ENCODE measurements around the gene HES2.
"Not testable (repeated sequence)": the region's sequence is repeated elsewhere in the genome, so short reads cannot be mapped to it uniquely, and the experiment has no call there.

Gene HES2, protein sequence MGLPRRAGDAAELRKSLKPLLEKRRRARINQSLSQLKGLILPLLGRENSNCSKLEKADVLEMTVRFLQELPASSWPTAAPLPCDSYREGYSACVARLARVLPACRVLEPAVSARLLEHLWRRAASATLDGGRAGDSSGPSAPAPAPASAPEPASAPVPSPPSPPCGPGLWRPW

DNA sequence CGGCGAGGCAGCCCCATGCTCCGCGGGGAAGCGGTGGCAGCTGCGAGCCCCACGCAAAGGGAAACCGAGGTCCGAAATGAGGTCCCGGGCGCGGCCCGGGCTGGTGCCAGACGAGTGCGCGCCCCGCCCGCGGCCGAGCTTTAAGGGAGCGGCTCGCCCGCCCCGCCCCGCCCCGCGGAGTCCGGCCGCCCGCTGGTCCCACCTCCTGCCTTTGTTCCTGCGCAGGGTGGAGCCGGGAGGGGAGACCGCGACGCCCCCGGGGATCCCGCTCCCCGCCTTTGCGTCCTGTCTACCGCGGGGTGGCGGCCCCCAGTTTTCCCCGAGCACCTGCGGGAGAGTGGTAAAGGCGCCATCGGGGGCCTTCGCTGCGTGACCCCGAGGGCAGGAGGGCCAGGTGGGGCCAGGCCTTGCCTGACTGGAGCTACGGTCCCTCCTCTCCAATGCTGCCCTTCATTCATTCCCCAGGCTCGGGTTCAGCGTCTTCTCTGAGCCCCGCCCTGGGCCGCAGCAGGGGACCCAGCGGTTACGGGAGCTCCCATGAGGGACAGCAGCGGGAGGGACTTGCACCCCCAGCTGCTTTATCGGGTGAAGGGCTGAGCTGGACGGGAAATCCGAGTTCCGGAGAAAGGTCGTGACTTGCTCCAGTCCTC, at the start of gene HES2:
TSS of gene HES2 (minus strand) at position 116 of the 650 bp plus-strand sequence. CDS start at position 17, 99 bp downstream.
- DNase-seq (ENCODE audit: low read depth), result no peak

DNA sequence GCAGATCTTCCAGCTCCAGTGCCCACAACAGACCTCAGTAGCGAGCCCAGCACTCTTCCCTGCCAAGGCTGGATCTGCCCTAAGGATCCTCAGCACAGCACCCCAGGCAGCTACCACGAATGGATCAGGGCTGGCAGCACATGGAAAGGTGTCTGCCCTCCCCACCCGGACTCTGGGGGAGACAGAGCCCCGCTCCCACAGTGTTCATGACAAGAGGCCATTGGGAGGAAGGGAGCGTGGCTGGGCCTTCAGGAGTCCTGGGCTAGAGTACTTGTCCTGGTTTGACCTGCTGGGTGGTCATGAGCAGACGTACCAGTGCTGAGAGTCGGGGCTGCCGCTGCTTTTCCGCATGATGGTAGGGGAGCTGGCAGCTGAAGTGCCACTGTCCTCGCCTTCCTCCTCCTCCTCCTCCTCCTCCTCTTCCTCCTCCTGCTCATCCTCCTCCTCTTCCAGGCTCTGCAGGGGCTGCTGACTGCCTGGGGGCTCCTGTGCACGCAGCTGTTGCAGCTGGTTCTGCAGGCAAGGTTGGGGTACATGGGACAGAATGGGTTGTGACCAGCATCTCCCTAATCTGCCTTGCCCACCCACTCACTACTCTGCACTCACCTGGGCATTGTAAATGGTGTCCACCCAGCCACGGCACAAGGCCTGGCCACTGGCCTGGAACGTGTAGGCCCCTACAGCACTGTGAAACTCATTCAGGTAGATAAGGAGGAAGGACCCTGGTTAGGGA, 49.2 kb upstream of the HES2 start:
- DNase-seq (ENCODE audit: low read depth), result no peak

DNA sequence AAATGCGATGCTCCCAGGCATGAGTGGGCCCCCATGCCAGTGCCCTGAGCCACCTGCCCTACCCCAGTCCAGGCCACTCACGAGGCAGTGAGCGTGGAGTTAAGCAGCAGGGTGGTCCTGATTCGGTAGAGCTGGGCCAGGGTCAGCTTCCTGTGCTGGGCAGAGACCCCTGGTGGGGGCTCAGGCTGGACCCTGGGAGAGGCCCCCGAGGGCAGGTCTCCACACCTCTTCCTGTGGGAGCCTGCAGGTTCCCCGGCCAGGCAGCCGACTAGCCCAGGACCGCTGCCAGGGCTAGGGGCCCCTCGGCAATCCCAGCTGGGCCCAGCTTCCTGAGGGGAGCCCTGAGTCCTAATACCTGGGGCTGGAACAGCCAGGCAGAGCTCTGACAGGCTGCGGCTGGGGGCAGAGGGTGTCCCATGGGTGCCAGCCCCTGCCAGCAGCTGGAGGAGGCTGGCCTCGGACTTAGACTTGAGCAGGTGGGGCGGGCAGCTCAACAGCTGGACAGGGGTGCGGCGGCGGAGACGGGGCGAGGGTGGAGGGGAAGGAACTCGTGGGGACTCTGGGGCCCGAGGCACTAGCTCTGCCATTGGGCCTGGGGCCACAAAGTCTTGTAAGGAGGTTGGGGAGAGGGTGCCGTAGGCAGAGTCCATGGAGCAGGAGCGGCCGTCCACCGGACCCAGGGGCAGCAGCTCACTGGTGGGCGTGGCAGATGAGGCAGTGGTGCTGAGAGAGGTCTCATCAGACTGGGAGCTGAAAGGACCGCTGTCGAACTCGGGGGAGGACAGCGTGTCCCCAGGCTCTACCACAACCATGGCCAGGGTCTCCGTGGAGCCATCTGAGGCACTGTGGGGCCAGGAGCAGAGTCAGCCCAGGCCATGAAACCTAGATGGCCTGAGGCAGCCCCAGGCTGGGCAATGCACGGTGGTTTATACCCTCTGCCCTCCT, 48.3 kb upstream of the HES2 start:
- DNase-seq (ENCODE audit: low read depth), result no peak

DNA sequence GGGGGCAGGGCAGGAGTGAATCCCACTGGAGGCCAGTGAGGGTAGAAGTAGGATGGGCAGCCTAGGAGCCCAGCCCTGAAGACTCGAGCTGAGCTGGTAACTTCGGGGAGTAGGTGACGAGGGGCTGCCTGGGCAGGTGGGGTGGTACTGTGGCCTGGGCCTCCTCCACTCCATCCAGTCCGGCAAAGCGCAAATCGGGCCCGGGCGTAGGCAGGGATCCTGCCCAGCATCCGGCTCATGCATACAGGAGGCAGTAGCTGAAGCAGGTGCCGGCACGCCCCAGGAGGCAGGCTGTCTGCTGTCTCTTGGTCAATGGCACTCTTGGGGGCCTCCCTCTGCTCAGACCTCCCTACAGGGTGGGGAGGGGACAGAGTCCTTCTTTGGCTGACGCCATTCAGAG, 47.5 kb upstream of the HES2 start:
- DNase-seq (ENCODE audit: low read depth), result no peak

DNA sequence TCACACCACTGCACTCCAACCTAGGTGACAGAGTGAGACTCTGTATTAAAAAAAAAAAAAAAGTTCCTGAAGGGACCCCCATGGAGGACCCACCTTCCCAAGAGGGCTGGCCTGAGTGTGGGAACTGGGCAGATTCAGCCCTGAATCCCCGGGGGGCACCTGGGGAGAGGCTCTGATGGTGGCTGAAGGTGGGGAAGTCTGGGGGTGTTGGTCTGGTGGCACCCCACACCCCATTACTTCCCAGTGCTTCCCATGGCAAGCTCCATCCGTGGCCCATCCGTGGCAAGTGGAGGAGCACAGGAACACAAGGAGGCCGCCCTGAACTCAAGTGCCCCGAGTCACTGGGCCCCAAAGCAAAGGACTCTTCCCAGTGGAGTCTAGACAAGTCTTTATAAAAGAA, 47.0 kb upstream of the HES2 start:
- no peak for DNase-seq (ENCODE audit: low read depth)

DNA sequence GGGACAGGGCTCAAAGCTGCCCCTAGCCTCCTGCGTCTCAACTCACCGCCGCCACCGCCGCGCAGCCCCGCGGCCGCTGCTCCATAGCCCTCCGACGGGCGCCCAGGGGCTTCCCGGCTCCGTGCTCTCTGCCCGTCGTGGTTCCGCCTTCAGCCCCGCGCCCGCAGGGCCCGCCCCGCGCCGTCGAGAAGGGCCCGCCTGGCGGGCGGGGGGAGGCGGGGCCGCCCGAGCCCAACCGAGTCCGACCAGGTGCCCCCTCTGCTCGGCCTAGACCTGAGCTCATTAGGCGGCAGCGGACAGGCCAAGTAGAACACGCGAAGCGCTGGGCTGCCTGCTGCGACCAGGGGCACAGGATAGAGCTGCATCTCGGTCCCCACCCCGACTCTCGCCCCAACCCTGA, 46.3 kb upstream of the HES2 start, which contains the start of gene TNFRSF25:
TSS of gene TNFRSF25 (minus strand) at position 151 of the 400 bp plus-strand sequence. CDS start at position 85, 66 bp downstream.
- no peak for DNase-seq (ENCODE audit: low read depth)

DNA sequence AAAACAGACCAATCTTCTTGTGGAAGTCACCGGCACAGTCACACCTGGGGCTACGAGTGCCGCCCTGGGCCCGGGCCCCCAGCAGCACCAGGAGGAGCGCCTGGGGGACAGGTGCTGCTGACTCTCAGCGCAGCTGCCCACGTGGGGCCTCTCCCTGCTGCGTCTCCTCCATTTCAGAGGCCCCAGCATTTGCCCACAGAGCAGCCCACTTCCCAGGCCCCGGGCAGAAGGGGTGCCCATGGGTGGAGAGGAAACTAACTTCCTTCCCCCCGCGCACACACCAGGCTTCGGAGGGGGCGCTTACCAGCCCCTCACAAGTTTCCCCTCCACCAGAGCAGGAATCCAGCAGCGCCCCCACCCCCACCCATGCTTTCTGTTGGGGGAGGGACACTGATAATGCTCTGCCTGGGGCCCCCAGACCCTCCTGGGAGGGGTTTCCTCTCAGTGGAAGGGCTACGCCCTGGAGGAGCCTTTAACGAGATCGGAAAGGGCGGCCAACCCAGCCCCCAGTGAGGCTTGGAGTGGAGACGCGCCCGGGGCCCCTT, 45.8 kb upstream of the HES2 start:
- DNase-seq (ENCODE audit: low read depth), result no peak

DNA sequence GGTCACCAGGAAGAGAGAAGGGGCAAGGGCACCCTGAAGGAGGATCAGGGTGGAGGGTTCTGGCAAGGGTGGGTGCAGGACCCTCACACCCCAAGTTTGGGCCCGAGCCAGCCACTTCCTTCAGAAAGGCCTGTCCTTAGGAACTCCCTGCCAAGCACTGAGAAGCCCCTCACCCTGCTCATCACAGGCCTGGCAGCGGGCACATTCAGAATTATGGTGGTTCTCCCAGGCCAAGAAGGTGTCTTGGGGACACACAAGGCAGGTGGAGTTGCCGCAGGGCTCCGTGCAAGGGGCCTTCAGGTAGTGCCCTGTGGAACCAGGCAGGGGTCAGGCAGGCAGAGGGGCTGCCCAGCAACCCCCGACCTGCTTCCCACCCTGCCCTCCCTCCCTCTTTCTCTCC, 45.2 kb upstream of the HES2 start:
- no peak for DNase-seq (ENCODE audit: low read depth)

DNA sequence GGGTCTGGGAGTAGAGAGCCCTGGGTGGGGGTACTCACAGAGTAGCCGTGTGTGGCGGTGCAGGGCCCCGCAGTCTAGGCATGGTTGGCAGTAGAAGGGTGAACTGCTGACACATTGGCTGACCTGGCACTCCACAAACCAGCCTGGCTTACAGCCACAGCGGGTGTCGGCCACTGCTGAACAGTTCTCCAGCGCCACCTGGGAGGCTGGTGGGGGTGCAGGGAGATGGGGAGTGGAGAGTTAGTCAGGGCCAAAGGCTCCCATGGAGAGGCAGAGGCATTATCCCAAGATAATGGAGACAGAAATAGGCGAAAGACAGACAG, 44.8 kb upstream of the HES2 start:
- no peak for DNase-seq (ENCODE audit: low read depth)

DNA sequence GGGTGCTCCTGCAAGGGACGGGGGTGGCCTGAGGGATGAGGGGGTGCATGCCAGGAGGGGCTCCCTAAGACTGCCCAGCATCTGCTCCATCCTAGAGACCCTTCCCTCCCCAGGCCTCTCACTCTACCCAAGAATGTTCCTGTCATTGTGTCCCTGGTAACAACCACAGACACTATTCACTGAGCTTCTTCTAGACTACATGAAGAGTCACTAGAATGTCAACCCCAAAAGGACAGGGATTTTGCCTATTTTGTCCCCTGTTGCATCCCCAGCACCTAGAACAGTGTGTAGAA, 43.3 kb upstream of the HES2 start:
- no peak for DNase-seq (ENCODE audit: low read depth)

DNA sequence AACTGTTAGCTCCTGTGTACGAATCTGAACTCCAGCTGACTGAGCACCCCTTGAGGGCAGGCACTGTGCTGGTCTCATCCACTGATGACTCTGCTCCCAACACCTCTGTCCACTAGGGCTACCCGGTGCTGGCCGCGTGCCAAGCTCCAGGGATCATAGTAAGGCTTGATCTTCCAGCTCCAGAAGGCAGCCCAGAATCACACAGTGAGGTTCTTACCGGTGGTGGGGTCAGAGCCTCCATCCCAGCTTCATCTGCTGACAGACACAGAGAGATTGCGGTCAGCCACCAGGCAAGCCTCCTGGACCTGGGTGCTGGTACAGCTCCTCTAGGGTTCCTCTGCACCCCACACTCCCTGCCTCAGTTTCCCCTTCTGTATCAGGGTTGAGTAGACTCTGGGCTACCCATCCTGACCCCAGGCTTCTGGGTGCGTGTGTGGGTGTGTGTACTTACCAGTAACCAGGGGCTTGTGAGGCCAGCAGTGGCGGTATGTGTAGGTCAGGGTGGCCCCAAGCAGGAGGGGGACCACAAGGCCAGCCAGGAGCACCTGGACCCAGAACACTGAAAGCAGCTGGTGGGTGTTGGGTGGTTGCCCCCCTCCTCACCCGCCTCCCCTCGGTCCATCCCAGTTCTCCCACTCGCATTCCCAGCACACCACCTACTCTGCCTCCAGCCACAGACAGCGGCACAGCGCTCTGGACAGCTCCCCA, 42.8 kb upstream of the HES2 start:
- no peak for DNase-seq (ENCODE audit: low read depth)

DNA sequence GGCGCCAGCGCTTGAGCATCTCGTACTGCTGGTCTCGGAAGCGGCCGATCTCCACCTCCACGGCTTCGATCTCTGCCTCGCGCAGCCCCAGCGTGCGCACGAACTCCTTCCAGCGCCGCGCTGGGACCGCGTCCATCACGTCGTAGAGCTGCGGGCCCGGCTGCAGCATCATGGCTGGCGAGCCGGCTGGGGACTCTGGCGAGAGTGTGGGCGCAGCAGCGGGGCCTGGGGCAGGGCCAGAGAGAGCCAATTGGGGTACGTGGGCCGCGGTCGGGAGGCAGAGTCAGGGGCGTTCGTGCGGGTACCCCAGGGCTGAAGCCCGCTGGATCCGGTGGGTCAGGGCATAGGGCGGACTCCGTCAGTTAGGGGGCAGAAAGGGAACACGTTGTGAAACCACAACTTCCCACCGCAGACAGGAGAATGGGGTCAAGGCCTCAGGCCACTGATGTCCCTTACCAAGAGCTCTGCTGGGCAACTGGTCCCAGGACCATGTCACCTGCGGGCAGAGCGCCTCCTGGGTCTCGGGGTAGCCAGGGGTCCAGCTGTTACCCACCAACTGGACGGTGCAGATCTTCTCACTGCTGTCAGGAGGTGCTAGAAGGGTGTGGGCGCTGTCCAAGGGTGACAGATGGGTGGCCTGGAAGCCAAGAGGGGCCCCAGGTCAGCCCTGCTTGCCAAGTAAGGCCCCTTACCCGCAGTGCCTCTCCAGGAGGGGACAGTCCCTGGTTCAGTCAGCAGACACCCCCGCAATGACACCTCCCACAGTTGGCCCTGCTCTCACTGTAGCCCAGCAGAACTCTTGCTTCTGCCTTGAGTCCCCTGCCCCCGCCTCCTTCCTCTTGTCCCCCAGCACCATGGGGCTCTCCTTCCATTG, 42.1 kb upstream of the HES2 start:
- no peak for DNase-seq (ENCODE audit: low read depth)

DNA sequence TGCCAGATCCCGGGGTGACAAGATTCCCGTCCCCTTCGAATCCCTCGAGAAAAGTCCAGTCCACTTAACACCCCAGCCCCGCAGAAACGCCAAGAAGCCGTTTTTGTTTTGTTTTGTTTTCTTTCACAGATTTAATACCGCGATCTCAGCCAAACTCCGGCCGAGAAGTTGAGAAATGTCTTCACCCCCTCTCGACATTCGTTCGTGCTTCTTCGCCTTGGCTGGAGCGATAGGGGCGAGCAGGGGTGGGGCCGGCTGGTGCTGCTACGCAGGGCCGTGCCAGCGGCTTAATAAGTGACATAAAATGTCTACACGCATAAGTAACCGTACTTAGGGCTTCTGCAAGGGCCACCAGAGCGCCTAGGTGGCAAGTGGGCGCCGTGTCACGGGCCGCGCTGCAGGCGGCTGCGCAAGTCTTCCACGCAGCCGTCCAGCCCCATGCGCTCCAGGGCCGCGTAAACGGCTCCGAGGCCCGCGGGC, 41.4 kb upstream of the HES2 start:
- DNase-seq (ENCODE audit: low read depth), result no peak

DNA sequence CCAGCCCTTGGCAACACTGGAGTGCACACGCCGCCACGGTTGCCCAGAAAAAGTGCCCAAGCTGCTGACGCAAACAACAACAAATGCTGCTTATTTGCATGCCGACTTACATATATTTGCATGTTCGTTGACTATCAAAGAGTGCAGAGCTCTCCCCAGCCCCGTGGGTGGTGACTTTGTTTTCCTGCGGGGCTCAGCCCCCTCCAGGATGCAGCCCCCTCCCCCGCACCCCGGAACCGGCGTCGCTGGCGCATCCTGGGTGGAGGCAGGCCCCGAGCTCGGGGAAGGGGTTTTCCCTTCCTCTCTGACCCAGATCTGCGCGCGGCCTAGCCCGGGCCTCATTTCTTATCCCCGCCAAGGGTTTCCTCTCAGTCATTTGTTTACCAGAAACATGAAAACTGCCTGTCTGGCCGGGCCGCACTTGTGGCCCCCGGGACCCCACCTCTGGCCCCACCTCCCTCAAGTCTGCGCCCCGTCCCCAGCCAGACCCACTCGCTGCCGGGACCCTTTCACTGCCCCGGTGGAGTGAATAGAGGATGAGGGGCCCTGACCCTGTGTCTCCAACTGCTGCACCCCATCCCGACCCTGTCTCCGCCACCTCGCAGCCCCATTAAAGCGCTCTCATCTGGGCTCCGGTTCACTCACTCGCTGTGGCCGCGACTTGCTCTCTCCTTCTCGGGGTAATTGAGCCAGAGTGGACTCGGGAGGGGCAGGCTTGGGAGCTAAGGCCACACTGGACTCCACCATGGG, 40.8 kb upstream of the HES2 start:
- peak; percentile 19 for DNase-seq (ENCODE audit: low read depth)

DNA sequence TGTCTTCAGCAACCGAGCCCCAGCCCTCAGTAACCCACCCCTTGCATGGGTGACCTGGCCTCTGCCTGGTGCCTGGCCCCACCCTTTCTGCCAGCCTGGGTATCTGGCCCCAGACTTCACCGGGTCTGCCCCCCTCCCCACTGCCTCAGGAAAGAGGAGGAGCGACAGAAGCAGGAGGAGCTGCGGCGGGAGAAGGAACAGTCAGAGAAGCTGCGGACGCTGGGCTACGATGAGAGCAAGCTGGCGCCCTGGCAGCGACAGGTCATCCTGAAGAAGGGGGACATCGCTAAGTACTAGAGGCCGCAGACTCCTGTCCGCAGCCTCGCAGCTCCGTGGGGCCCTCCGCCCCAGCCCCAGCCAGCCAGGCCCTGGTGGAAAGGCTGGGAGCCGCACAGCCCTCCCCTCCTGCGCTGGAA, 40.1 kb upstream of the HES2 start:
- no peak for DNase-seq (ENCODE audit: low read depth)

DNA sequence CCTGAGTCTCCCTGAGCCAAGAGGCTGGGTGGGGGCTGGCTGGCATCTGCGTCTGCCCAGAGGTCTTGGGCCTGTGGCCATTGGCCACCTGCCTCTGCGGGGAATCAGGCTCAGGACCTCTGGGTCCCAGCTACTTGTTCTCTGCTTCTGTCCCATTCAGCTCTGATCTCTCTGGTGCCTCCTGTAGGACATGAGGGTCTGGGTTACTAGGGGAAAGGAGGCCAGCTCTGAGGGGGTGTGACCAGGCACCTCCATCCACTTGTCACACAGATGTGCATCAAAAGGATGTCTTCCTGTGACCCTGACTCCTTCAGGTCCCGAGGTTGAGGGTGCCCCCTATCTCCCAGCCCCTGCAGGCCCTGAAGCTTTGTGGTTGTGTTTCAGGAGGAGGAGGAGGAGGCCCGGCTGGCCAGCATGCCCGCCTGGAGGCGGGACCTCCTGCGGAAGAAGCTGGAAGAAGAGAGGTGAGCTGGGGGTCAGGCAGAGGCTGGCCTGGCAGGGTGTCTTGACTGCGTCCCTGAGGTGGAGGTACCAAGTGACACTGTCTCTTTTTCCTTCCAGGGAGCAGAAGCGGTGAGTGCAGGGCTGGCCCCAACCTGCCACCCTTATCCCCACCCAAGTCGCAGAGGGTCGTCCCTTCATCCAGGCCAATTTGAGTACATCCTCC, 37.2 kb upstream of the HES2 start:
- no peak for DNase-seq (ENCODE audit: low read depth)

DNA sequence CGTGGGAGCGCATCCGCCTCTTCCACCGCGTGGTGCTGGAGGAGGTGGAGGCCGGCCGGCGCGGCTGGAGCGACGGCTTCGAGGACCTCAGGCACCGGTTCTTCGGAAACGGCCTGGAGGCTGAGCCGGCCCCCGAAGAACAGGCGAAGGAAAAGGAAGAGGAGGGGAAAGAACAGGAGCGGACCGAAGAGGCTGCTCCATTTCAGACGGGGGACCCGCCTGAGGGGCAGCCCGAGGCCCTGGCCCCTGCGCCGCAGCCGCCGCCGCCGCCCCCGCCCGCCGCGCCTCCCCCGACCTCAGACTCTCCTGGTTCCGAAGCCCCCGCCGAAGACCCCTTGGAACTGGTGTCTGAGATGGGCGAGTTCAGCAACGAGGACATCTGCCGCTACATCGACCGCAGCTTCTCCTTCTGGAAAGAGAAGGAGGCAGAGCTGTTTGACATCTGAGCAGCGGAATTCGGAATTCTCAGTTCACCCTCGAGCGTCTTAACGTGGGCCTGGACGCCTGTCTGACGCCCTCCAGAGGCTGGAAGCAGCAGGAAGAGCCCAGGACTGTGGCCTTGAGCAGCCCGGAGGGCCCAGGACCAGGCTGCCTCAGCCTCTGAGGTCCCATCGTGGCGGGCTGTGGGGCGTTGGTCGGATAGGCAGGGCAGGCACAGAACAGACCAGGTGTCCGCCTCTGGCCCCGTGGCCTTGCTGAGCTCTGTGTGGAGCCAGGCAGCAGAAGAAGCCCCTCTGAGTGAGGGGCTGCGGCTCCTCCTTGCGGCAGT, 36.2 kb upstream of the HES2 start:
- not testable (repeated sequence) for DNase-seq (ENCODE audit: low read depth)
